H9 (cell line): ENCODE data around the gene UPB1. TPM values are rescaled to one million over a fixed set of nuclear protein-coding genes. Genes with fewer than 3 reads are reported as not detected.

Experiments
- DNase-seq: peaks from one replicate; pipeline ENCODE4 v3.0.0-alpha.2; 2017
- H2AFZ ChIP-seq: one replicate; pipeline ENCODE4 v1.6.1; 2013; ENCODE audit warnings: mild to moderate bottlenecking, low read length, control low read depth, moderate library complexity
- H2AK5ac ChIP-seq: 2 replicates; pipeline ENCODE4 v1.6.1; 2013; ENCODE audit warnings: low read length, control low read depth, mixed read lengths; ENCODE audit not compliant: insufficient read length
- H2BK120ac ChIP-seq: one replicate; pipeline ENCODE4 v1.6.1; 2013; ENCODE audit warnings: low read depth, mild to moderate bottlenecking, low read length, control low read depth, inconsistent platforms; ENCODE audit not compliant: poor library complexity, severe bottlenecking
- H2BK12ac ChIP-seq: 2 replicates; pipeline ENCODE4 v1.6.1; 2013; ENCODE audit warnings: low read length, control low read depth, mixed read lengths, low read depth; ENCODE audit not compliant: insufficient read length
- H2BK15ac ChIP-seq: 2 replicates; pipeline ENCODE4 v1.6.1; 2013; ENCODE audit warnings: low read depth, low read length, control low read depth
- H2BK20ac ChIP-seq: one replicate; pipeline ENCODE4 v1.6.1; 2013; ENCODE audit warnings: low read depth, mild to moderate bottlenecking, low read length, control low read depth, inconsistent platforms; ENCODE audit not compliant: poor library complexity, severe bottlenecking
- H2BK5ac ChIP-seq: 2 replicates; pipeline ENCODE4 v1.6.1; 2013; ENCODE audit warnings: low read length, control low read depth, mixed read lengths; ENCODE audit not compliant: insufficient read length
- H3K14ac ChIP-seq: 2 replicates; pipeline ENCODE4 v1.6.1; 2013; ENCODE audit warnings: low read length, control low read depth; ENCODE audit not compliant: insufficient read depth
- H3K18ac ChIP-seq: 2 replicates; pipeline ENCODE4 v1.6.1; 2013; ENCODE audit warnings: low read depth, mild to moderate bottlenecking, mixed read lengths, low read length, control low read depth; ENCODE audit not compliant: insufficient read length
- H3K23ac ChIP-seq: 2 replicates; pipeline ENCODE4 v1.6.1; 2013; ENCODE audit warnings: low read length, control low read depth, mixed read lengths, low read depth; ENCODE audit not compliant: insufficient read length
- H3K23me2 ChIP-seq: 2 replicates; pipeline ENCODE4 v1.6.1; 2013; ENCODE audit warnings: low read depth, mild to moderate bottlenecking, mixed read lengths, low read length, control low read depth; ENCODE audit not compliant: insufficient read length, poor library complexity, severe bottlenecking
- H3K27ac ChIP-seq: 2 replicates; pipeline ENCODE4 v1.5.1; 2013; ENCODE audit warnings: low read length, control low read depth, mixed read lengths, low read depth; ENCODE audit not compliant: insufficient read length
- H3K27me3 ChIP-seq: 2 replicates; pipeline ENCODE4 v1.6.1; 2013; ENCODE audit warnings: low read length, control low read depth, inconsistent platforms; ENCODE audit not compliant: insufficient read depth
- H3K4ac ChIP-seq: 2 replicates; pipeline ENCODE4 v1.6.1; 2013; ENCODE audit warnings: low read depth, mild to moderate bottlenecking, control low read depth, inconsistent platforms, low read length, moderate library complexity
- H3K4me1 ChIP-seq: 2 replicates; pipeline ENCODE4 v1.6.1; 2013; ENCODE audit warnings: low read length, control low read depth, inconsistent platforms; ENCODE audit not compliant: insufficient read depth
- H3K4me2 ChIP-seq: 2 replicates; pipeline ENCODE4 v1.6.1; 2013; ENCODE audit warnings: low read length, control low read depth, mixed read lengths; ENCODE audit not compliant: insufficient read length, insufficient read depth
- H3K56ac ChIP-seq: 2 replicates; pipeline ENCODE4 v1.6.1; 2013; ENCODE audit warnings: low read depth, mild to moderate bottlenecking, mixed read lengths, low read length, control low read depth; ENCODE audit not compliant: insufficient read length
- H3K79me1 ChIP-seq: 2 replicates; pipeline ENCODE4 v1.6.1; 2013; ENCODE audit warnings: low read depth, mild to moderate bottlenecking, moderate library complexity, low read length, control low read depth, inconsistent platforms; ENCODE audit not compliant: insufficient read depth, poor library complexity, severe bottlenecking
- H3K79me2 ChIP-seq: 2 replicates; pipeline ENCODE4 v1.6.1; 2013; ENCODE audit warnings: low read length, control low read depth, inconsistent platforms; ENCODE audit not compliant: insufficient read depth
- H3K9ac ChIP-seq: 2 replicates; pipeline ENCODE4 v1.6.1; 2013; ENCODE audit warnings: low read length, control low read depth, mixed read lengths; ENCODE audit not compliant: insufficient read length; ENCODE audit errors: extremely low read depth
- H3K9me3 ChIP-seq: one replicate; pipeline ENCODE4 v1.6.1; 2013; ENCODE audit warnings: low read depth, low read length, inconsistent platforms; ENCODE audit not compliant: control insufficient read depth
- H3T11ph ChIP-seq: one replicate; pipeline ENCODE4 v1.6.1; 2013; ENCODE audit warnings: mild to moderate bottlenecking, low read length, control low read depth, inconsistent platforms
- H4K20me1 ChIP-seq: one replicate; pipeline ENCODE4 v1.6.1; 2013; ENCODE audit not compliant: control insufficient read depth, insufficient read length, insufficient read depth
- H4K5ac ChIP-seq: 2 replicates; pipeline ENCODE4 v1.6.1; 2013; ENCODE audit warnings: low read depth, mild to moderate bottlenecking, mixed read lengths, low read length, control low read depth; ENCODE audit not compliant: insufficient read length
- H4K8ac ChIP-seq: replicated peaks from 2 replicates; pipeline ENCODE4 v1.6.1; 2013; ENCODE audit warnings: low read length, control low read depth, mixed read lengths, low read depth; ENCODE audit not compliant: insufficient read length
- H4K91ac ChIP-seq: 2 replicates; pipeline ENCODE4 v1.6.1; 2013; ENCODE audit warnings: low read depth, mild to moderate bottlenecking, moderate library complexity, mixed read lengths, low read length, control low read depth; ENCODE audit not compliant: insufficient read length
- H3K27ac Mint-ChIP-seq, 3 experiments: 2 replicates in 2 of 3; 3 replicates in 1 of 3; pipeline ENCODE4 v1.8.0; 2020 to 2021; ENCODE audit warnings: mixed read lengths in 3 of 3, mild to moderate bottlenecking in 1 of 3, moderate library complexity in 1 of 3
- H3K27me3 Mint-ChIP-seq: 2 replicates; pipeline ENCODE4 v1.8.0; 2021; ENCODE audit warnings: low read depth, mild to moderate bottlenecking, moderate library complexity, mixed read lengths
- H3K36me3 Mint-ChIP-seq, 3 experiments: 2 replicates in 2 of 3; 3 replicates in 1 of 3; pipeline ENCODE4 v1.8.0; 2020 to 2021; ENCODE audit warnings: low read depth in 3 of 3, mixed read lengths in 3 of 3; ENCODE audit not compliant: insufficient read depth in 1 of 3
- H3K4me1 Mint-ChIP-seq, 2 experiments: 2 replicates each; pipeline ENCODE4 v1.8.0; 2020; ENCODE audit warnings: mixed read lengths in 2 of 2
- H3K4me3 Mint-ChIP-seq, 2 experiments: 2 replicates in 1 of 2; 3 replicates in 1 of 2; pipeline ENCODE4 v1.8.0; 2020 to 2021; ENCODE audit warnings: mild to moderate bottlenecking in 2 of 2, mixed read lengths in 2 of 2, moderate library complexity in 1 of 2
- H3K9me3 Mint-ChIP-seq, 2 experiments: 2 replicates in 1 of 2; 3 replicates in 1 of 2; pipeline ENCODE4 v1.8.0; 2020; ENCODE audit warnings: mild to moderate bottlenecking in 2 of 2, mixed read lengths in 2 of 2, moderate library complexity in 1 of 2
- WGBS: extraction: QIAGEN DNeasy Blood & Tissue Kit; methylation state at CpG from one replicate; pipeline ENCODE4 v1.1.7; 2013; ENCODE audit warnings: missing lambda C conversion rate, low lambda C conversion rate, mixed read lengths; ENCODE audit not compliant: insufficient read length; ENCODE audit errors: extremely low coverage; 5-methylcytosine and 5-hydroxymethylcytosine counted together
- total RNA-seq: library from RNA; stranded (reverse); gene quantifications from 2 replicates; pipeline ENCODE4 v1.2.1, GENCODE V29; 2021
- TF ChIP-seq, protein P1 (sequence below): fragments of 200-600 bp; sonication (generic); conservative IDR thresholded peaks from 3 replicates; pipeline ENCODE4 v1.8.0; 2021; ENCODE audit warnings: antibody characterized with exemption, mild to moderate bottlenecking

The UPB1 gene
- total RNA-seq, 1 experiment from 2014 or later, result not detected

DNA sequence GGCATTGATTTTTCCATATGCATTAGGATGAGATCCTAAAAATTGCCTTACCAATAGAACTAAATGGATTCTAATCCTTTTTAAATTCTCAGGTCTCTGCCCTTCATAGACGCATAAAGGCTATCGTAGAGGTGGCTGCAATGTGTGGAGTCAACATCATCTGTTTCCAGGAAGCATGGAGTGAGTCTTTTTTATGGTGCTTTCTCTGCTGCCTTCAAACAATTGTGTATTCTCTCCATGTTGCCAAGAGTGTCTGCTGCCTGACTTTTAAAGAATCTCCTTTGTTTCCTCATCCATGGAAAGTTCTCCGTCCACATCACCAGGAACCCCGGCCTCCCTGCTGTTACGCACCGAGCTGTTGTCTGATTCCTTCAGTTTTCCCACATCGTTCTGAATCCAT lies 6.9 kb downstream of the UPB1 start:
- Histone ChIP-seq H3K79me1 (no peaks in the 10 kb centered on the region), H2BK12ac (no peak overlapping the region), H4K5ac (no peak overlapping the region), H2AFZ (no peak overlapping the region), H3K9ac (no peak overlapping the region), H3K79me2 (no peaks in the 10 kb centered on the region), H3T11ph (no peak overlapping the region), H3K27me3 (no peaks in the 10 kb centered on the region; the same call in 1 of the 2 replicates), H2BK15ac (no peak overlapping the region), H2AK5ac (no peak overlapping the region), H3K23me2 (no peaks in the 10 kb centered on the region), H3K27ac (no peak overlapping the region), H2BK20ac (no peak overlapping the region), H3K56ac (no peak overlapping the region), H3K18ac (no peak overlapping the region), H3K9me3 (no peaks in the 10 kb centered on the region), H4K8ac (no peak overlapping the region), H4K20me1 (no peaks in the 10 kb centered on the region), H4K91ac (no peak overlapping the region), H3K4me1 (no peaks in the 10 kb centered on the region; the same call in 1 of the 2 replicates), H2BK5ac (no peak overlapping the region), H2BK120ac (no peak overlapping the region), H3K4me2 (no peak overlapping the region), H3K23ac (no peak overlapping the region), H3K4ac (no peak overlapping the region), H3K14ac (no peak overlapping the region)
- H3K27me3 Mint-ChIP-seq, result peaks cover 25% of the 10 kb centered on the region
- TF ChIP-seq, protein P1, sequence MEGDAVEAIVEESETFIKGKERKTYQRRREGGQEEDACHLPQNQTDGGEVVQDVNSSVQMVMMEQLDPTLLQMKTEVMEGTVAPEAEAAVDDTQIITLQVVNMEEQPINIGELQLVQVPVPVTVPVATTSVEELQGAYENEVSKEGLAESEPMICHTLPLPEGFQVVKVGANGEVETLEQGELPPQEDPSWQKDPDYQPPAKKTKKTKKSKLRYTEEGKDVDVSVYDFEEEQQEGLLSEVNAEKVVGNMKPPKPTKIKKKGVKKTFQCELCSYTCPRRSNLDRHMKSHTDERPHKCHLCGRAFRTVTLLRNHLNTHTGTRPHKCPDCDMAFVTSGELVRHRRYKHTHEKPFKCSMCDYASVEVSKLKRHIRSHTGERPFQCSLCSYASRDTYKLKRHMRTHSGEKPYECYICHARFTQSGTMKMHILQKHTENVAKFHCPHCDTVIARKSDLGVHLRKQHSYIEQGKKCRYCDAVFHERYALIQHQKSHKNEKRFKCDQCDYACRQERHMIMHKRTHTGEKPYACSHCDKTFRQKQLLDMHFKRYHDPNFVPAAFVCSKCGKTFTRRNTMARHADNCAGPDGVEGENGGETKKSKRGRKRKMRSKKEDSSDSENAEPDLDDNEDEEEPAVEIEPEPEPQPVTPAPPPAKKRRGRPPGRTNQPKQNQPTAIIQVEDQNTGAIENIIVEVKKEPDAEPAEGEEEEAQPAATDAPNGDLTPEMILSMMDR, result no peak
- H3K4me3 Mint-ChIP-seq, result no peak overlapping the region
- peaks cover 28 to 34% of the 10 kb centered on the region in 2 experiments for H3K4me1 Mint-ChIP-seq
- no CpG with 5 or more reads among the region's 7 CpGs for WGBS
- H3K27ac Mint-ChIP-seq, result no peak overlapping the region
- no peak for DNase-seq
- no peaks in the 10 kb centered on the region for H3K36me3 Mint-ChIP-seq
- no peaks in the 10 kb centered on the region; a peak in 1 of 5 replicates for H3K9me3 Mint-ChIP-seq
